HL-60/S4 treated with retinoic acid at 250 ng/mL for 4 days and 3 days (cell line): ENCODE results near the gene CDKN1C.

Source experiments
- in situ Hi-C: fragments of 300-500 bp; cut with MboI; formaldehyde crosslinking; loops from 2 replicates; pipeline ENCODE4 v1.7.0; 2022; ENCODE audit warnings: low sequenced_read_pairs

CDKN1C gene

GRCh38 chr11:2877474-2877873, 8.1 kb downstream of the CDKN1C start:
- in situ Hi-C loops, result loop anchor here (25.0 kb wide), 1 partner anchor 690 kb away; no protein-coding TSS in a partner anchor

DNA sequence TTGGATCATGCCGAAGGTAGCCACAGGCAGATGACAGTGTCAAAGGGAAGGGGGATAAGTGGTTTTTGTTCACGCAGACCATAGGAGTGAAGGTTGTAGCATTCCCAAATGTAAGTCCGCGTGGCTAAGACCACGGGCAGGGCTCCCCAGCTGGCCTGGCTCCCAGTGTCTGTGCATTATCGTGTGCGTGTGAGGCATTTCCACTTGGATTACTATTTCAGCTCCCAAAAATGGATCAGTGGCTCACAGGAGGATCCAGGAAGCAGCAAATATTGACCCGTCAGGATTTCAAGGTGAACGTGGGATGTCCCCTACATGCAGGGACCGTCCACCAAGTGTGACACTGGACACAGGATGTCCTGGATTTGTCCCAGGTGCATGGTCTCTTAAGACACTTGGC, 10.6 kb downstream of the CDKN1C start:
- in situ Hi-C loops, result loop anchor here (25.0 kb wide), 1 partner anchor 688 kb away; no protein-coding TSS in a partner anchor

DNA sequence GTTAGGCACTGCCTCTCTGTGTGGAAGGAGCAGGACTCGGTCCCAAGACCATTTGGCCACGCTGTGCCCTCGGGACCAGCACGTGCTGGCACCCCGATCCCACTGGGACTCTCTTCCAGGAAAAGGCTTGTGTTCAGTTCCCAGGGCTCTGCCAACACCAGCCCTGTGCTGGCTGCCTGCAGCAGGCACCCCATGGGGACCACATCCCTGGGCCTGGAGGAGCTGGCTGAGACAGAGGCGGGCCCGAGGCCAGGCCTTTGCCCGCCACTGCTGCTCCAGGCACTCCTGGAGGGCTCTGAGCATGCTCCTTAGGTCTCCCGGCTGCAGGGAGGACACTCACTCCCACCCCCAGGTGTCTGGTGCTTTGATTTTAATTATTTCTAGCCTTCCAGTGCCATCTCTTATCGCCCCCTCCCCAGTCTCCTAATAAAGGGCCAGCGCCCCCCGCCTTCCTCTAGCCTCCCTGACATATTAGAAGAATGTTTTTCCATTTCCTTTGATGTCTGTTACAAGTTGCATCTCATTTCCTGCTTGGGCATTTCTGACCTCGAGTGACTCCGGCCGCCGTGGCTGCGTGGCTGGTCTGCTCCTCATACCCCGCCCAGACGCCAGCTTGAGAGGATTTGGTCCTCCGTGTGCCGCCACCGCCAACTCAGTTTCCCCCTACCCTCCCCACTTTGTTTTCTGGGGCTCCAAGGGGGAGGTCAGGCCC, 14.4 kb downstream of the CDKN1C start:
- in situ Hi-C loops, result no loop called here

DNA sequence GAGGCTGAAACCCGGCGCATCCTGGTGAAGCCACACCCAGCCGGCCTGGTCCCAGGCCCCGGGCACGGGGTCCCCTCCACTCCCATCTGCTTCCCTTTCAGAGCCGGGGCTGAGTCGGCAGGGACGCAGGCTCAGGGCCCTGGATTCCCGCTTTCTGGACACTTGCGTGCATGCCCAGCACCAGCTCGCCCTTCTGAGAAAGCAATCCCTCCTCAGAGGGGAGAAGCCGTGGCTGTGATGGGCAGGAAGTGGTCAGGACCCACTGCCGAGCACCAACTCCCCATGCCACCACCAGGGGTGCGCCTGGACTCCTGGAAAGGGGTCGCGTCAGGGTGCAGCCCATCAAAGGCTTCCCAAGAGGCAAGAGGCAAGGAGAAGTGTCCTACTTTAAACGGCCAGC, 15.1 kb downstream of the CDKN1C start:
- in situ Hi-C loops, result no loop called here

- in situ Hi-C loops, result no loop called here
These were observed 15.8 kb downstream of the CDKN1C start for GRCh38 chr11:2869561-2870427.

- in situ Hi-C loops, result no loop called here
These were observed 16.4 kb downstream of the CDKN1C start for GRCh38 chr11:2869134-2869526.

- in situ Hi-C loops, result no loop called here
These were observed 17.0 kb downstream of the CDKN1C start for GRCh38 chr11:2868506-2869133.

- in situ Hi-C loops, result no loop called here
These were observed 17.7 kb downstream of the CDKN1C start for GRCh38 chr11:2867722-2868505.

DNA sequence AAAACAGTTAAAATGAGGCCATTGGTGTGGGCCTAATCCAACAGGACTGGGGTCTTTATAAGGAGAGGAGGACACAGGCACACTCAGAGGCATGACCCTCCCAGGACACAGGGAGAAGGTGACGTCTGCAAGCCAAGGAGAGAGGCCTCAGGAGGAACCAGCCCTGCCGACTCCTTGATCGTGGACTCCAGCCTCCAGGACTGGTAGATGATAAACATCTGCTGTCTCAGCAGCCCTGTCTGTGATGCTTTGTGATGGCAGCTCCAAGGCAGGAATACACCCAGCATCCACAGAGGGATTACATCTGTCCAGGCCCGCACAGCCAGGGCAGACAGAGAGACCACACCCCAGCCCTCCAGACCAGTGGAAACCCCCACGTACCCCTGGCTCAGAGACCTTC, 18.4 kb downstream of the CDKN1C start:
- in situ Hi-C loops, result no loop called here

GRCh38 chr11:2865922-2866577, 19.5 kb downstream of the CDKN1C start:
- in situ Hi-C loops, result no loop called here

GRCh38 chr11:2864901-2865300, 20.7 kb downstream of the CDKN1C start:
- in situ Hi-C loops, result no loop called here

DNA sequence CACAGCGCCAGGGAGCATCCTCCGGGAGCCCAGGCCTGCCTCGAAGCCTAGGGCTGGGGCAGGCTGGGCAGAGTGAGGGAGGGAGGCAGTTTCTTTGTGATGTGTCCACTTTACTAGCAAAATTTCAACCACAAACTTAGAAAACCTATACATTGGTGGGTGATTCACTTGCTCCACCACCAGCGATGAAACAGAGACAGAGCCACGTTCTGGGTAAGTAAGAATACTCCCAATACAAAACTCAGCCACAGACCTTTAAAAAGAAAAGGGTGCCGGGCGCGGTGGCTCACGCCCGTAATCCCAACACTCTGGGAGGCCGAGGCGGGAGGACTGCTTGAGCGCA, 22.3 kb downstream of the CDKN1C start:
- in situ Hi-C loops, result no loop called here

DNA sequence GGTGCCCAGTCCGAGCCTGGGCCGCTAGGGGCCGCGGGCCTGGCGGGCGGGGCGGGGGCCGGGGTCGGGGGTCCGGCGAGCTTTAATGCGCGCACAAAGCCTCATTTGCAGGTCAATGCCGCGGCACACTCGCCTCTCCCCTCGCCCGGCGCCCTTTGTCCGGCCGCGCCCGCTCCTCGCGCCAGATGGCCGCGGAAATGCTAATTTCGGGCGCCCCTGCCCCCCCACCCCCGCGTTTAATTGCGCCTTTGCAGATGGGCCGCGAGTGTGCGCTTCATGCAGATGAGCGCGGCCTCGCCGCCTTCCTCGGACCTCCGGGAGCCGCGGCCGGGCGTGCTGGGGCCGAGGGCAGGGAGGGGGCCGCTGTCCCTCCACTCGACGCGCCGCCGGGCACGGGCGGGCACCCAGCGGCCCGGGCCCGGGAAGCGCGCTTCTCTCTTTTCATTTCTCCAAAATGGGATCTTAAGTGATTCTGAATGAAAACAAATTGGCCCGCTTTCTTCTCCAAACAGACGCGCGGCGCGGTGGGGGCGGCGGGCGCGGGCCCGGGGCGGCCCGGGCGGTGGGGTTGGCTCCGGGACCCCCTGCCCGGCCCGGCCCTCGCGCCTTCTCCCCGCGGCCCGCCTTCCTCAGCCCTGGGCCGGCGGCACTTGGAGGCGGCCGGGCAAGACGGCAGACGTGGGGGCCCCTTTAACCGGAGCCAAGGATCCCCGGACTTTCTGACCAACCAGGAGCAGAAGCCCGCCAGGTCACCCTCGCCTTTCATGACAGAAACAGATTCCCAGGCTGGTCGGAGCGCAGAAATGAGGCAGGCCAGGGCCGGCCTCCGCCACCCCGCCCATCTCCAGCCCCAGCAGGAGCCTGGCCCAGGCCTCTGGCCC, 22.9 kb downstream of the CDKN1C start:
- in situ Hi-C loops, result no loop called here

- in situ Hi-C loops, result no loop called here
These were observed 24.9 kb downstream of the CDKN1C start for GRCh38 chr11:2860636-2861035.

GRCh38 chr11:2859699-2860037, 25.9 kb downstream of the CDKN1C start:
- in situ Hi-C loops, result no loop called here

DNA sequence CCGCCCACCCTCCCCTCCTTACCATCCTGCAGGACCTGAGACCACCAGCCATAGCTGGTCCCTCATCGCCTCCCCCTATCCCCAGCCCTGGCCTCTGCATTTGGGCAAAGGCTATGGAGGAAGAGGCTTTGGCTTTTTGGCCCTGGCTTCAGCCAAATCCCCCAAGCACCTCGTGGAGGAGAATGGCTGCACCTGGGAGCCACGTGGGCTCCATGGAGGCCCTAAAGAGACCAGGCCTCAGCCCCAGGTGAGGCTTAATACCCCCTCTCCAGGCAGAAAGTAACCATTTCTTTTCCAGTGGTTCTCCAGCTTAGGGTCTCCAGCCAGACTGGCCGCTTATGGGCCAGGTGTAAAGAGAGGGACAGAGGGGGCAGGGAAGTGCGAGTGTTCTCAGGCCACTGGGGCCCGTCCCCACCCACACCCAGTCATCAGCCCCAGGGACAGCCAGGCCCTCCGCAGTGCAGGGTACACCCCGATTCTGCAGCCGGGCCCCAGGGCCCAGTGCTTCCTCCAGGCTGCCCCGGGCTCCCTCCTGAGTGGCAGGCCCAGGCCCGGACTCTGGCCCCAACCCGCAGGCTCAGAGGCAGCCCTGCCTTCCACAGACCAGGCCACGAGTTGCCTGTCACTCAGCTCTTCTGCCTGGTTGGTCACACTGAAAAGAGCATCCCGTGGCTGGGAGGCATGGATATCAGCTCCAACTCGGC, 26.4 kb downstream of the CDKN1C start:
- in situ Hi-C loops, result no loop called here

GRCh38 chr11:2857918-2858317, 27.7 kb downstream of the CDKN1C start:
- in situ Hi-C loops, result no loop called here

DNA sequence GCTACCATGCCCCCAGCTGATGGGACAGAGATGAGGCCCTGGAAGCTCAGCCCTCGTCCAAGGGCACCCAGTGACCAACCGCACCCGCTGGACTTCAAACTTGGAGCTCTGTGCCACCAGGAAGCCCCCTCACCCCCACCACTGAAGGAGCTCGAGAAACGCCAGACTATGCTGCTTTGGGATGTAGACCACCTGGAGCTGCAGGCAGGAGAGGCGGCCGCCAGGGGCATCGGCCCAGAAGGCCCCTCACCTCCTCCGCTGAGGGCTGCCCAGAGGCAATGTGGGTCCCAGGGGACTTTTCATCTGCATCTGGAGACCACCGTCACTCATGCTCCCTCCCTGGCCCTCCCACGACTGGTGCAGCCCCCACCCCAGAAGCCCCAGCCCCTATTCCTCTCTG, 28.3 kb downstream of the CDKN1C start:
- in situ Hi-C loops, result no loop called here

GRCh38 chr11:2855162-2855561, 30.4 kb downstream of the CDKN1C start:
- in situ Hi-C loops, result no loop called here
